Activated CD4-positive, alpha-beta memory T cell treated with anti-CD3 and anti-CD28 coated beads, Interleukin-2, amount 10 ng/mL, durations not matched to agents 7 days and 5 days (primary cell): ENCODE measurements around the gene DDTL. TPM values are rescaled to one million over a fixed set of nuclear protein-coding genes. Genes with fewer than 3 reads are reported as not detected.
"Not testable (repeated sequence)": the region's sequence is repeated elsewhere in the genome, so short reads cannot be mapped to it uniquely, and the experiment has no call there.

Experiments
- CTCF ChIA-PET: fragments of 350-600 bp; sonication (Branson Sonifier 250); formaldehyde crosslinking; loops from one replicate; lab custom pipeline; 2021; ENCODE audit warnings: antibody characterized with exemption, inconsistent platforms; lab: Charles Lee
- POLR2A ChIA-PET: fragments of 350-600 bp; sonication (Branson Sonifier 250); formaldehyde crosslinking; loops from one replicate; lab custom pipeline; 2021; ENCODE audit warnings: antibody characterized with exemption; lab: Charles Lee
- DNase-seq: peaks from one replicate; pipeline ENCODE4 v3.0.0-alpha.2; 2020
- H3K27ac Mint-ChIP-seq: one replicate; pipeline ENCODE4 v1.8.0; 2021; ENCODE audit warnings: mild to moderate bottlenecking, mixed read lengths
- H3K27me3 Mint-ChIP-seq: one replicate; pipeline ENCODE4 v1.8.0; 2021; ENCODE audit warnings: mixed read lengths
- H3K36me3 Mint-ChIP-seq: one replicate; pipeline ENCODE4 v1.8.0; 2021; ENCODE audit warnings: low read depth, mixed read lengths
- H3K4me1 Mint-ChIP-seq: one replicate; pipeline ENCODE4 v1.8.0; 2021; ENCODE audit warnings: mixed read lengths
- H3K4me3 Mint-ChIP-seq: one replicate; pipeline ENCODE4 v1.8.0; 2021; ENCODE audit warnings: mild to moderate bottlenecking, mixed read lengths
- H3K9me3 Mint-ChIP-seq: one replicate; pipeline ENCODE4 v1.8.0; 2021; ENCODE audit warnings: mixed read lengths
- total RNA-seq, 2 experiments: library from RNA; stranded (reverse); gene quantifications; one replicate each; pipeline ENCODE4 v1.2.3, GENCODE V29; 2021

DDTL gene
- total RNA-seq, 2 experiments from 2014 or later, result 2.2 to 2.3 TPM

DNA sequence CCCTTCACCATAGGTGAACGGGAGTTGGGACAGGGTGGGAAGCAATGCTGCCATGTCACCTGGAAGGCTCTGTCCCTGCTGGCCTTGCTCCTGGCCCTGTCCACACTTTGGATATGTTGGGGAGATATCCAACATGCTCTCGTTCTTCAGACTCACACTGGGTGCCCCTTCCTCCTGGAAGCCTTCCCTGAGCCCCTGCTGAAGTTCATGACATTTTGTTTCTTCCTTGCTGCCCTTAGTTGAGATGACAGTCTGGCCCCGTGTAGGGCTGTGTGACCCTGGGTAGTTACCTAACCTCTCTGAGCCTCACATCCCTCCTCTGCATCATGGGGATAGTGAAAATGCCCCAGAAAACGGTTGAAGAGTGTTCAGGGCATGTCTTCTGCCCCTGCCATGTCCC is 13.2 kb upstream of the DDTL start:
- not testable (repeated sequence) for H3K36me3 Mint-ChIP-seq, DNase-seq

GRCh38 chr22:23954193-23954990 is 12.3 kb upstream of the DDTL start:
- H3K9me3 Mint-ChIP-seq, H3K36me3 Mint-ChIP-seq, H3K27ac Mint-ChIP-seq, CTCF ChIA-PET, DNase-seq, H3K4me3 Mint-ChIP-seq, H3K4me1 Mint-ChIP-seq, POLR2A ChIA-PET, H3K27me3 Mint-ChIP-seq: not testable (repeated sequence)

More for the DNA sequence above, 13.2 kb upstream of the DDTL start:
- H3K27me3 Mint-ChIP-seq, H3K9me3 Mint-ChIP-seq, CTCF ChIA-PET, POLR2A ChIA-PET, H3K4me1 Mint-ChIP-seq, H3K27ac Mint-ChIP-seq, H3K4me3 Mint-ChIP-seq: not testable (repeated sequence)

GRCh38 chr22:23954991-23955305 is 11.7 kb upstream of the DDTL start:
- H3K4me3 Mint-ChIP-seq, H3K27me3 Mint-ChIP-seq, POLR2A ChIA-PET, DNase-seq, CTCF ChIA-PET, H3K27ac Mint-ChIP-seq, H3K4me1 Mint-ChIP-seq, H3K36me3 Mint-ChIP-seq, H3K9me3 Mint-ChIP-seq: not testable (repeated sequence)

DNA sequence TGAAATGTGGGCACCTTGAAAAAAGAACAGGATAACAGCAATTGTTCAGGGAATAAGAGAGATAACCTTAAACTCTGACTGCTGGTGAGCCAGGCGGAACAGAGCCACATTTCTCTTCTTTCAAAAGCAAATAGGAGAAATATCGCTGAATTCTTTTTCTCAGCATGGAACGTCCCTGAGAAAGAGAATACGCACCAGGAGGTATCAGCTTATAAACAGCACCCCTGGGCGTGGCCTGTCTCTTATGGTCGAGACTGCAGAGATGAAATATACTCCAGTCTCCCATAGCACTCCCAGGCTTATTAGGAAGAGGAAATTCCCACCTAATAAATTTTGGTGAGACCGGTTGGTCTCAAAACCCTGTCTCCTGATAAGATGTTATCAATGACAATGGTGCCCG is 10.8 kb upstream of the DDTL start:
- POLR2A ChIA-PET, H3K27me3 Mint-ChIP-seq, H3K27ac Mint-ChIP-seq, H3K36me3 Mint-ChIP-seq, H3K9me3 Mint-ChIP-seq, H3K4me3 Mint-ChIP-seq, H3K4me1 Mint-ChIP-seq, DNase-seq: not testable (repeated sequence)
- CTCF ChIA-PET, result interaction anchor here (0.6 to 0.8 kb wide), 2 partner anchors 92 to 219 kb away, joined by 3 read pairs; no protein-coding TSS in a partner anchor

DNA sequence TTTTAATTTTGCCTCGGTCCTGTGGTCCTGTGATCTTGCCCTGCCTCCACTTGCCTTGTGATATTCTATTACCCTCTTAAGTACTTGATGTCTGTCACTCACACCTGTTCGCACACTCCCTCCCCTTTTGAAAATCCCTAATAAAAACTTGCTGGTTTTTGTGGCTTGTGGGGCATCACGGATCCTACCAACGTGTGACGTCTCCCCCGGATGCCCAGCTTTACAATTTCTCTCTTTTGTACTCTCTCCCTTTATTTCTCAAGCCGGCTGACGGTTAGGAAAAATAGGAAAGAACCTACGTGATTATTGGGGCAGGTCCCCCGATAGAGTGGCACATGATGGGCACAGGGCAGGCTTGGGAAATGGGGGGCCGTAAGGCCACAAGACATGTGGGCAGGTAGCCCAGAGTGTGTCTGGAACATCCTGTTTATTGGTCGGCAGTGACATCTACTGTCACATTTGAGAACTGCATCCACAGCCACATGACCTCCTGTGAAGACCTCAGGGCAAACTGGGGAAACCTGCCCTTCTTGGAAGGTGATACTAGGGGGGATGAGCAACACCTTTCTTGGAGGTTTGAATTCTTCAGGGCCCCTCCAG is 10.3 kb upstream of the DDTL start:
- H3K36me3 Mint-ChIP-seq, H3K4me3 Mint-ChIP-seq, H3K27ac Mint-ChIP-seq, H3K4me1 Mint-ChIP-seq, POLR2A ChIA-PET, H3K9me3 Mint-ChIP-seq, H3K27me3 Mint-ChIP-seq: not testable (repeated sequence)
- CTCF ChIA-PET, result interaction anchor here (0.6 to 0.8 kb wide), 2 partner anchors 92 to 219 kb away, joined by 3 read pairs; no protein-coding TSS in a partner anchor
- DNase-seq, result peak; percentile 81

GRCh38 chr22:23961084-23961771 is 5.5 kb upstream of the DDTL start, which contains the start of gene GSTT2B:
Gene GSTT2B (minus strand): TSS chr22:23961195. CDS start chr22:23961131, 64 bp downstream.
- H3K4me1 Mint-ChIP-seq, DNase-seq, H3K4me3 Mint-ChIP-seq, H3K9me3 Mint-ChIP-seq, POLR2A ChIA-PET, H3K27ac Mint-ChIP-seq, H3K36me3 Mint-ChIP-seq, H3K27me3 Mint-ChIP-seq, CTCF ChIA-PET: not testable (repeated sequence)

DNA sequence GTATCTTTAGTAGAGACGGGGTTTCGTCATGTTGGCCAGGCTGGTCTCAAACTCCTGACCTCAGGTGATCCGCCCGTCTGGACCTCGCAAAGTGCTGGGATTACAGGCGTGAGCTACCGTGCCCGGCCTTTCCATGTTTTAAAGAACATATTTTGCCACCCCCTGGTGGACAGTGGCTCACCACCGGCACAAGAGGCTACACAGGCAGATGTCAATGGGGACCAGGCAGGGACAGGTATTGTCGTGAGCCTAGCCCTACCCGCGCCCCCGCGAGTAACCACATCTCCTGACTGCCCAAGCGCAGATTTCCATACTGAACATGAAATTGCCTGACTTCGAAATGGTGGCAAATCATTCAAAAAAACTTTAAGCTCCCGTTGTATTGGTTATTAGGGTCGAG is 594 bp upstream of the DDTL start:
- peaks cover 19% of the 10 kb centered on the region for H3K4me1 Mint-ChIP-seq
- H3K27ac Mint-ChIP-seq, H3K9me3 Mint-ChIP-seq, POLR2A ChIA-PET, DNase-seq, CTCF ChIA-PET, H3K4me3 Mint-ChIP-seq, H3K27me3 Mint-ChIP-seq: not testable (repeated sequence)
- H3K36me3 Mint-ChIP-seq, result peaks cover 22% of the 10 kb centered on the region

GRCh38 chr22:23969071-23969470 is 2.4 kb downstream of the DDTL start:
- no peaks in the 10 kb centered on the region for H3K9me3 Mint-ChIP-seq

GRCh38 chr22:23970201-23970641 is 3.5 kb downstream of the DDTL start:
- POLR2A ChIA-PET, result no interaction called here
- CTCF ChIA-PET, result no interaction called here
- Mint-ChIP-seq H3K27me3 (no peaks in the 10 kb centered on the region), H3K4me1 (peaks cover 27% of the 10 kb centered on the region), H3K36me3 (peaks cover 31% of the 10 kb centered on the region), H3K4me3 (no peak overlapping the region), H3K27ac (no peak overlapping the region), H3K9me3 (no peaks in the 10 kb centered on the region)
- DNase-seq, result no peak

More at GRCh38 chr22:23969071-23969470, 2.4 kb downstream of the DDTL start:
- Mint-ChIP-seq H3K36me3 (peaks cover 31% of the 10 kb centered on the region), H3K4me1 (peaks cover 27% of the 10 kb centered on the region), H3K27me3 (no peaks in the 10 kb centered on the region), H3K27ac (no peak overlapping the region), H3K4me3 (peak overlapping the region; percentile 6)
- ChIA-PET CTCF (no interaction called here), POLR2A (no interaction called here)
- no peak for DNase-seq

DNA sequence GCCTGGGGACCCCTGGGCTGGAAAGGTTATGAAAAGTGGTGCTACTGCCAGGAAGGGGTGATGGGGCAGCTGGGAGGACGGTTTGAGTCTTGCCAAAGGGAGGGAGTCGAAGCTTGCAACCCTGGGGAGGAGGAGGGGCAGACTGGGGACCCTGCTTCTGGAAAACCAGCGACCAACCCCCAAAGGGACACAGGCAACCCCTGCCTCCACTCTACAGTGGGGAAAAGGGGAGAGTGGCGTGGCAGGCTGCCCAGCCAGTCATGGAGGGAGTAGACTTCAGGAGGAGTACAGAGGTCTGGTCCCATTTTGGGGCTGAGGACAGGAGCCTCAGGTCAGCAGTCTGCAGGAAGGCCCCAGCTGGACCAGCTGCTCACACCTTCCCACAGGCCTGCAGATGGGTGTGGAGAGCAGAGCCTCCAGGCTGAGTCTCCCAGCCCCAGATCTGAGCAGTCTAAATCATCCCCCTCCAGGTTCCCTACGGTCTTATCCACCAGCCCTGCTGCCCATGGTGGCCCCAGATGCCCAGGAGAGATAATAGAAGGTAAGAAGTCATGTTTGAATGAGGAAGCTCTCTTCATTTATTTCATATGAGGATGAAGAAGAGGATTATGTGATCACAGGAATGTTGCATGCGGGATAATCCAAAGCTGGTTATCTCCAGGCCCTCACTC is 4.3 kb downstream of the DDTL start:
- ChIA-PET CTCF (no interaction called here), POLR2A (interaction anchor here (0.7 kb wide), 1 partner anchor 40 kb away, joined by 3 read pairs; the partner anchor contains the start of gene CABIN1)
- Mint-ChIP-seq H3K4me1 (peaks cover 27% of the 10 kb centered on the region), H3K27me3 (no peaks in the 10 kb centered on the region), H3K4me3 (no peak overlapping the region), H3K9me3 (no peaks in the 10 kb centered on the region), H3K27ac (no peak overlapping the region), H3K36me3 (peaks cover 31% of the 10 kb centered on the region)
- no peak for DNase-seq

DNA sequence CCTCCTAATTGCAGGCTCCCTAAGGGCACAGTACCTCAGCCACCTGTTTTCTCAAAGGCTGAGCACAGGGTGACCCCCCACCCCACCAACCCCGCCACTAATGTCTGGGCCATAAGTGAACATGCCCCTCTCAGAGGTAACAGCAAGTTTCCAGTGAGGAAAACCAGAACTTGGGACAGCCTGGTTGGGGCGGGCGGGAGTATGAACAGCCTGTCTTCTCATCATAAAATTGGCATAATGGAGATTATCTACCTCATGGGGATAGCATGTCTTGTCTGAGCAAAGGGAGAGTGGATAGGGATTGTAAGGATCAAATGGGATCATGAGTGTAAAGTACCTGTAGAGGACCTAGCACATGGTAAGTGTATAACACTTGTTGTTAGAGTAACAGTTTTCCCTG is 5.2 kb downstream of the DDTL start:
- Mint-ChIP-seq H3K4me1 (peaks cover 27% of the 10 kb centered on the region), H3K4me3 (peak overlapping the region; percentile 43), H3K36me3 (peaks cover 31% of the 10 kb centered on the region)
- CTCF ChIA-PET, H3K27me3 Mint-ChIP-seq, DNase-seq, H3K27ac Mint-ChIP-seq, POLR2A ChIA-PET, H3K9me3 Mint-ChIP-seq: not testable (repeated sequence)

GRCh38 chr22:23974345-23974744 is 7.7 kb downstream of the DDTL start, which contains the start of gene DDT:
Gene DDT (minus strand): TSS chr22:23974441. CDS start chr22:23974414, 27 bp downstream.
- DNase-seq, CTCF ChIA-PET, H3K4me3 Mint-ChIP-seq, H3K27me3 Mint-ChIP-seq, H3K27ac Mint-ChIP-seq, POLR2A ChIA-PET, H3K9me3 Mint-ChIP-seq: not testable (repeated sequence)
- peaks cover 26% of the 10 kb centered on the region for H3K36me3 Mint-ChIP-seq
- peaks cover 23% of the 10 kb centered on the region for H3K4me1 Mint-ChIP-seq
